Measurements from ENCODE around the gene KLHL29. TPM values are rescaled to one million over a fixed set of nuclear protein-coding genes. Genes with fewer than 3 reads are reported as not detected.

Gene KLHL29
- total RNA-seq, 1 donor from 2014 or later: 5.5 TPM

DNA sequence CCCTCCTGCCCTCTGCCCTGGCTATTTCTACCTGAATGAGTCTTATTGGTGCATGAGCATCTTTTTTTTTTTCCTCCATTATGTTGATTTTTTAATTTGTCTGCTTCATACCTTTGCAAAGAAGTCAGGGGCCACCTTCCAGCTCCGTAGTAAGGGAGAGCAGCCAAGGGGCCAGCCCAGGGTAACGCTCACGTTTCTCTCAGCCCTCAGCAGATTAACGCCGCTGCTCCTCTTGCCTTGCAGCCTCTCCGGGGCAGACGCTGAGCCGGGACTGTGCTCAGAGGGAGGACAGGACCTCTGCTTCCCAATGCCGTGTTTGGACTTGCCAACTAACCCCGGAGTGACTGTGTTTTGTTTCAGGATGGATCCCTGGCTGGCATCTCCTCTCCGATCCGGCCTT is 300.2 kb downstream of the KLHL29 start:
- Histone ChIP-seq H3K4me1 (ENCODE audit: insufficient read depth, low read length) (no peaks in the 10 kb centered on the region), H3K4me3 (ENCODE audit: insufficient read depth, low read depth, low read length) (no peak overlapping the region), H3K9me3 (ENCODE audit: insufficient read depth, low read depth, low read length) (no peaks in the 10 kb centered on the region), H4K20me1 (ENCODE audit: insufficient read depth, low read length) (no peaks in the 10 kb centered on the region), H3K36me3 (ENCODE audit: insufficient read depth, low read length) (no peaks in the 10 kb centered on the region), H2AFZ (ENCODE audit: low read depth, low read length) (no peak overlapping the region), H3K9ac (ENCODE audit: low read length) (no peak overlapping the region), H3K27ac (ENCODE audit: low read depth, low read length) (no peak overlapping the region), H3K79me2 (ENCODE audit: insufficient read depth, low read length) (no peaks in the 10 kb centered on the region), H3K4me2 (ENCODE audit: low read length) (no peak overlapping the region), H3K27me3 (ENCODE audit: insufficient read depth, low read length) (no peaks in the 10 kb centered on the region)
- no peak for FAIRE-seq
- no peak overlapping the region for H3K27ac Mint-ChIP-seq (ENCODE audit: unreplicated experiment)
- DNase-seq (ENCODE audit: low read depth): no peak
- TF ChIP-seq, protein P1, sequence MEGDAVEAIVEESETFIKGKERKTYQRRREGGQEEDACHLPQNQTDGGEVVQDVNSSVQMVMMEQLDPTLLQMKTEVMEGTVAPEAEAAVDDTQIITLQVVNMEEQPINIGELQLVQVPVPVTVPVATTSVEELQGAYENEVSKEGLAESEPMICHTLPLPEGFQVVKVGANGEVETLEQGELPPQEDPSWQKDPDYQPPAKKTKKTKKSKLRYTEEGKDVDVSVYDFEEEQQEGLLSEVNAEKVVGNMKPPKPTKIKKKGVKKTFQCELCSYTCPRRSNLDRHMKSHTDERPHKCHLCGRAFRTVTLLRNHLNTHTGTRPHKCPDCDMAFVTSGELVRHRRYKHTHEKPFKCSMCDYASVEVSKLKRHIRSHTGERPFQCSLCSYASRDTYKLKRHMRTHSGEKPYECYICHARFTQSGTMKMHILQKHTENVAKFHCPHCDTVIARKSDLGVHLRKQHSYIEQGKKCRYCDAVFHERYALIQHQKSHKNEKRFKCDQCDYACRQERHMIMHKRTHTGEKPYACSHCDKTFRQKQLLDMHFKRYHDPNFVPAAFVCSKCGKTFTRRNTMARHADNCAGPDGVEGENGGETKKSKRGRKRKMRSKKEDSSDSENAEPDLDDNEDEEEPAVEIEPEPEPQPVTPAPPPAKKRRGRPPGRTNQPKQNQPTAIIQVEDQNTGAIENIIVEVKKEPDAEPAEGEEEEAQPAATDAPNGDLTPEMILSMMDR (IDR thresholded peaks at IDR 0.05; ENCODE audit: insufficient read depth, low read depth, low read length): no peak
- TF ChIP-seq EZH2 (IDR thresholded peaks at IDR 0.05; ENCODE audit: insufficient read depth, low read length): no peak
- peaks cover 23% of the 10 kb centered on the region for H3K27me3 Mint-ChIP-seq (ENCODE audit: low read depth, unreplicated experiment)
- peaks cover 2% of the 10 kb centered on the region for H3K9me3 Mint-ChIP-seq (ENCODE audit: unreplicated experiment)
- no peaks in the 10 kb centered on the region for H3K4me1 Mint-ChIP-seq (ENCODE audit: low read depth, unreplicated experiment)
- H3K36me3 Mint-ChIP-seq (ENCODE audit: low read depth, unreplicated experiment): peaks cover 13% of the 10 kb centered on the region
- no peak overlapping the region for H3K4me3 Mint-ChIP-seq (ENCODE audit: unreplicated experiment)

DNA sequence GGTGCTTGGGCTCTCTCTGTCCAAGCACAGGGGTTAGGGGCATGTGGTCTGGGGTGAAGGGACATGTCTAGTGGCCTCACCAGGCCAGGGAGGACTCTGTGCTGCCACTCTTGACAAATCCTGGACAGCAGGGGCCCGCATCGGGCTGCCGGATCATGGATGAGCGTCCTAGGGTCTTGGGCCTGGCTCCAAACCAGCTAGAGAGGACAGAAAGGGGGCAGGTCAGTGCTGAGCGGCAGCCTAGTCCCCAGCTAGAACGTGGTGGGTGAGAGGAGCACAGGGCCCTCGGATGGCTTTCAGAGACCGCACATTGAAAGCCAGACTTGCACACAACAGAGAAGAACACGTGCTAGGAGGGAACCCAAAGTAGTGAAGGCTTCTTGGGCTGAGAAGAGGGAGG is 300.7 kb downstream of the KLHL29 start:
- Histone ChIP-seq H3K4me3 (ENCODE audit: insufficient read depth, low read depth, low read length) (no peak overlapping the region), H3K4me2 (ENCODE audit: low read length) (no peak overlapping the region), H3K79me2 (ENCODE audit: insufficient read depth, low read length) (no peaks in the 10 kb centered on the region), H3K36me3 (ENCODE audit: insufficient read depth, low read length) (no peaks in the 10 kb centered on the region), H3K27me3 (ENCODE audit: insufficient read depth, low read length) (no peaks in the 10 kb centered on the region), H3K4me1 (ENCODE audit: insufficient read depth, low read length) (no peaks in the 10 kb centered on the region), H4K20me1 (ENCODE audit: insufficient read depth, low read length) (no peaks in the 10 kb centered on the region), H2AFZ (ENCODE audit: low read depth, low read length) (no peak overlapping the region), H3K27ac (ENCODE audit: low read depth, low read length) (no peak overlapping the region), H3K9ac (ENCODE audit: low read length) (no peak overlapping the region), H3K9me3 (ENCODE audit: insufficient read depth, low read depth, low read length) (no peaks in the 10 kb centered on the region)
- Mint-ChIP-seq H3K4me3 (ENCODE audit: unreplicated experiment) (peak overlapping the region; percentile 40), H3K9me3 (ENCODE audit: unreplicated experiment) (peaks cover 2% of the 10 kb centered on the region), H3K36me3 (ENCODE audit: low read depth, unreplicated experiment) (peaks cover 13% of the 10 kb centered on the region), H3K27me3 (ENCODE audit: low read depth, unreplicated experiment) (peaks cover 22% of the 10 kb centered on the region), H3K4me1 (ENCODE audit: low read depth, unreplicated experiment) (no peaks in the 10 kb centered on the region), H3K27ac (ENCODE audit: unreplicated experiment) (no peak overlapping the region)
- no peak for TF ChIP-seq EZH2 (IDR thresholded peaks at IDR 0.05; ENCODE audit: insufficient read depth, low read length)
- TF ChIP-seq, protein P1 (IDR thresholded peaks at IDR 0.05; ENCODE audit: insufficient read depth, low read depth, low read length): no peak
- no peak for FAIRE-seq
- DNase-seq (ENCODE audit: low read depth): no peak

DNA sequence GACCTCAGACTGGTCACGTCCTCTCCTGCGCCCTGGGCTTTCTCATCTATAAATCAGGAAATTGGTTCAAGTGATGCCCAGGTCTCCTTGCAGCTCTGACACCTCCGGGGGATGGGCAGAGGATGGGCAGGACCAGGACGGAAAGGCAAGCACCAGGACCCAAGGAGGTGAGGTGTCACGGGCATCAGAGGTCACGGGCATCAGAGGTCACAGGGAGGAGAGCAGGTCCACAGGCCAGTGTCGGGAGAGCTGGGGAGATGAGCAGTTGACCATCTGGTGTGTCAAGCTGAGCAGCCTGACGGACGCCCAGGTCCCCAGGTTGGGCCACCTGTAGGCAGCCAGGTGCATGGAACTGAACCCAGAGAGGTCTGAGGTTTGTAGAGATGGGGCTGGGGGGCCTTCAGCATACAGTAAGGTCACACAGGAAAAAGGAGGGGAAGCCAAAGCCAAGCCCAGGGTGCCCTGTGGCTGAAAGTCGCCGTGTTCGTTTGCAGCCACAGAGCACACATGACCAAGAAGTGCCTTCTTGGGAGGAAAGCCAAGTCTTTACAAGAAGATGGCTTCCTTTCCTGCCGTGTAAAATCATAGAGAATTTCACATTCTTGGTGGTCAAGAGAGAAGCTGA is 301.5 kb downstream of the KLHL29 start:
- Histone ChIP-seq H4K20me1 (ENCODE audit: insufficient read depth, low read length) (no peaks in the 10 kb centered on the region), H3K4me2 (ENCODE audit: low read length) (no peak overlapping the region), H3K36me3 (ENCODE audit: insufficient read depth, low read length) (no peaks in the 10 kb centered on the region), H3K79me2 (ENCODE audit: insufficient read depth, low read length) (no peaks in the 10 kb centered on the region), H3K9ac (ENCODE audit: low read length) (no peak overlapping the region), H3K4me1 (ENCODE audit: insufficient read depth, low read length) (no peaks in the 10 kb centered on the region), H3K27me3 (ENCODE audit: insufficient read depth, low read length) (no peaks in the 10 kb centered on the region), H3K4me3 (ENCODE audit: insufficient read depth, low read depth, low read length) (no peak overlapping the region), H3K27ac (ENCODE audit: low read depth, low read length) (no peak overlapping the region), H2AFZ (ENCODE audit: low read depth, low read length) (no peak overlapping the region), H3K9me3 (ENCODE audit: insufficient read depth, low read depth, low read length) (no peaks in the 10 kb centered on the region)
- Mint-ChIP-seq H3K36me3 (ENCODE audit: low read depth, unreplicated experiment) (peaks cover 15% of the 10 kb centered on the region), H3K4me1 (ENCODE audit: low read depth, unreplicated experiment) (no peaks in the 10 kb centered on the region), H3K9me3 (ENCODE audit: unreplicated experiment) (peaks cover 2% of the 10 kb centered on the region), H3K27ac (ENCODE audit: unreplicated experiment) (no peak overlapping the region), H3K27me3 (ENCODE audit: low read depth, unreplicated experiment) (peaks cover 21% of the 10 kb centered on the region), H3K4me3 (ENCODE audit: unreplicated experiment) (no peak overlapping the region)
- no peak for TF ChIP-seq EZH2 (IDR thresholded peaks at IDR 0.05; ENCODE audit: insufficient read depth, low read length)
- TF ChIP-seq, protein P1 (IDR thresholded peaks at IDR 0.05; ENCODE audit: insufficient read depth, low read depth, low read length): no peak
- DNase-seq (ENCODE audit: low read depth): no peak
- no peak for FAIRE-seq
